K562 (cell line): Measurements from ENCODE around the gene TXNRD2. TPM values are rescaled to one million over a fixed set of nuclear protein-coding genes. Genes with fewer than 3 reads are reported as not detected.

ENCODE experiments used
- ATF3 ChIP-seq, 2 experiments: fragments of 450-650 bp in 1 of 2; sonication (generic) in 1 of 2; formaldehyde crosslinking in 1 of 2; IDR thresholded peaks in 1 of 2; conservative IDR thresholded peaks in 1 of 2; 2 replicates each; pipeline versions ENCODE4 v1.6.1 to v1.8.1; 2016 to 2023; ENCODE audit warnings: mild to moderate bottlenecking in 2 of 2, moderate library complexity in 2 of 2, inconsistent platforms in 1 of 2, missing genetic modification reagents in 1 of 2
- DEAF1 ChIP-seq: fragments of 450-650 bp; formaldehyde crosslinking; IDR thresholded peaks from 2 replicates; pipeline ENCODE4 v1.4.0; 2020; ENCODE audit warnings: mild to moderate bottlenecking, moderate library complexity
- ESRRB ChIP-seq: fragments of 250-450 bp; sonication (Bioruptor Pico); IDR thresholded peaks from 2 replicates; pipeline ENCODE4 v1.5.0; 2020; ENCODE audit warnings: mild to moderate bottlenecking, moderate library complexity, borderline replicate concordance
- GABPA ChIP-seq: fragments of 200-800 bp; sonication (Bioruptor generic); conservative IDR thresholded peaks from 2 replicates; pipeline ENCODE4 v1.6.1; 2016; ENCODE audit warnings: low read depth, missing genetic modification characterization, missing compliant biosample characterization
- RBM34 ChIP-seq: fragments of 200-400 bp; formaldehyde crosslinking; IDR thresholded peaks from 2 replicates; pipeline ENCODE4 v1.6.1; 2018; ENCODE audit warnings: low read length, borderline replicate concordance; ENCODE audit not compliant: insufficient read depth
- SIX5 ChIP-seq, 2 experiments: IDR thresholded peaks; 2 replicates each; pipeline ENCODE4 v1.6.1; 2011; ENCODE audit warnings: low read length in 2 of 2, borderline replicate concordance in 1 of 2, low read depth in 1 of 2, mild to moderate bottlenecking in 1 of 2, moderate library complexity in 1 of 2; ENCODE audit not compliant: insufficient read depth in 1 of 2
- ZBTB40 ChIP-seq, 2 experiments: fragments of 450-650 bp in 1 of 2; sonication (generic) in 1 of 2; formaldehyde crosslinking in 1 of 2; IDR thresholded peaks; 2 replicates each; pipeline versions ENCODE4 v1.7.1 to v1.9.0; 2016 to 2022; ENCODE audit warnings: inconsistent platforms in 1 of 2, mild to moderate bottlenecking in 1 of 2, missing genetic modification reagents in 1 of 2
- ZFPM2 ChIP-seq: fragments of 250-450 bp; sonication (Bioruptor Pico); IDR thresholded peaks from 2 replicates; pipeline ENCODE4 v1.5.1; 2022; ENCODE audit warnings: mild to moderate bottlenecking
- ZNF639 ChIP-seq, 2 experiments: fragments of 200-800 bp in 1 of 2; sonication (Bioruptor generic) in 1 of 2; sonication (generic) in 1 of 2; formaldehyde crosslinking in 1 of 2; IDR thresholded peaks in 1 of 2; conservative IDR thresholded peaks in 1 of 2; 2 replicates each; pipeline versions ENCODE4 v1.5.0 to v1.6.1; 2016 to 2020; ENCODE audit warnings: missing compliant biosample characterization in 1 of 2, missing genetic modification characterization in 1 of 2, missing genetic modification reagents in 1 of 2
- ZNF75A ChIP-seq: fragments of 450-650 bp; formaldehyde crosslinking; IDR thresholded peaks from 2 replicates; pipeline ENCODE4 v1.4.0; 2020; ENCODE audit warnings: mild to moderate bottlenecking
- polyA plus RNA-seq, 8 experiments: library from polyadenylated mRNA; depleted of rRNA in 4 of 8; stranded (reverse) in 5 of 8; unstranded in 3 of 8; fragments of >200 nt; fragmentation: Nextera tagmentation in 2 of 8; fragmentation: Illumina TruSeq in 1 of 8; extraction: Ambion mirVana in 2 of 8; extraction: Trizol in 1 of 8; gene quantifications; 2 replicates each; pipeline versions ENCODE4 v1.2.1 to v1.2.3, GENCODE V29; 2011 to 2014; ENCODE audit warnings: inconsistent platforms in 1 of 8, missing spikeins in 1 of 8
- total RNA-seq, 7 experiments: library from RNA; depleted of rRNA in 6 of 7; stranded (reverse); fragments of >200 nt in 6 of 7; fragmentation: Illumina TruSeq in 2 of 7; extraction: Trizol in 2 of 7; gene quantifications; 2 replicates each; pipeline versions ENCODE4 v1.2.1 to v1.2.3, GENCODE V29; 2011 to 2021; ENCODE audit warnings: low replicate concordance in 1 of 7

TXNRD2 gene
- total and polyA plus RNA-seq, 9 of the 15 experiments (the other 6 are each of a cell fraction or from before 2014, with no cell fraction given), result 3.3 to 80.2 (median 49.4) TPM

GRCh38 chr22:19889951-19890350 is 51.7 kb downstream of the TXNRD2 start (continued):
- TF ChIP-seq ZBTB40 (IDR thresholded peaks at IDR 0.05), result no peak
- TF ChIP-seq ZBTB40 (CRISPR knock-in tag; IDR thresholded peaks at IDR 0.05), result no peak
- no peak for TF ChIP-seq SIX5 (IDR thresholded peaks at IDR 0.05; ENCODE audit: borderline replicate concordance in 1 of 2, insufficient read depth in 1 of 2, low read depth in 1 of 2, low read length in 2 of 2)
- no peak for TF ChIP-seq ZFPM2
- TF ChIP-seq DEAF1 (CRISPR knock-in tag), result no peak
- no peak for TF ChIP-seq ZNF639 (CRISPR knock-in tag; conservative IDR thresholded peaks at IDR 0.05 in 1 of 2, IDR thresholded peaks at IDR 0.05 in 1 of 2)
- TF ChIP-seq GABPA (tag), result no peak
- TF ChIP-seq ESRRB (CRISPR knock-in tag), result no peak
- TF ChIP-seq RBM34, result no peak
- TF ChIP-seq ZNF75A (CRISPR knock-in tag), result no peak
- TF ChIP-seq ATF3 (IDR thresholded peaks at IDR 0.05), result no peak
- TF ChIP-seq ATF3 (CRISPR knock-in tag; conservative IDR thresholded peaks at IDR 0.05), result no peak
